Measurements from ENCODE around the gene TNFRSF9. TPM values are rescaled to one million over a fixed set of nuclear protein-coding genes. Genes with fewer than 3 reads are reported as not detected.
"Not testable (repeated sequence)": the region's sequence is repeated elsewhere in the genome, so short reads cannot be mapped to it uniquely, and the experiment has no call there.

Gene TNFRSF9
- total and polyA plus RNA-seq, 9 of the 15 experiments (the other 6 are each of a cell fraction or from before 2014, with no cell fraction given) = 0.04 to 0.29 (median 0.08) TPM; not detected in 1

DNA sequence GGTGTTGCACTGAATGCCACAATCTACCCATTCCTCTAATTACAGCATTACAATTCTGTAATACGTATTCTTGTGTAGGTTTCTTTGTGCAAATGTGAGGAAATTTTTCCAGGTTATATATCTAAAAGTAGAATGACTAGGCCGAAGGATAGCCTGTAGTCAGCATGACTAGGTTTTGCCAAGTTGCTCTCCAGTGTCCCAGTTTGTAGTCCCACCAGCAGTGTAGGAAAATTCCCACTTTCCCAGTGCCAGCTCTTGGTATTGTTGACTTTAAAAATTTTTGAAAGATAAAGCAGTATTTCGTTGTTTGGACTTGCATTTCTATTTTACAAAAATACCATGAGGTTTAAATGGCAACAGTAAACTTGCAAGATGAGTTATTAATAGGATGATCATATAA lies 23.8 kb upstream of the TNFRSF9 start:
- POLR2A ChIA-PET = no interaction called here
- BruUV-seq (replicated peaks) = no TSS peak
- intact Hi-C loops (cut with micrococcal nuclease) = no loop called here

GRCh38 chr1:7963841-7964240 lies 23.2 kb upstream of the TNFRSF9 start:
- H3K36me3 ChIP-seq (ENCODE audit: control insufficient read depth, insufficient read depth, low read length) = peaks cover 61% of the 10 kb centered on the region
- peaks cover 14 to 15% of the 10 kb centered on the region in 2 experiments; a peak in 2 of 5 replicates for H3K4me1 ChIP-seq (replicated peaks in 1 of 2; ENCODE audit: control insufficient read depth in 2 of 2, insufficient read depth in 2 of 2, low read length in 2 of 2)
- H3K27me3 ChIP-seq (ENCODE audit: control insufficient read depth in 2 of 2, insufficient read depth in 2 of 2, low read length in 2 of 2); H3K27ac ChIP-seq (ENCODE audit: extremely low read depth, low read depth, low read length); H2AFZ ChIP-seq (ENCODE audit: low read depth, low read length); H3K9me1 ChIP-seq (ENCODE audit: control insufficient read depth, insufficient read depth, low read length); ATAC-seq; H3K9me3 ChIP-seq (replicated peaks; ENCODE audit: control insufficient read depth, insufficient read depth, low read depth, low read length); in situ Hi-C loops (cut with MboI); intact Hi-C loops (cut with micrococcal nuclease); BruUV-seq (replicated peaks); H3K9ac ChIP-seq (ENCODE audit: insufficient read depth in 1 of 2, low read depth in 2 of 2, low read length in 2 of 2); CTCF ChIA-PET (ENCODE audit: low intra/inter-chr PET ratio); H3K4me2 ChIP-seq (ENCODE audit: insufficient read depth, low read length); H4K20me1 ChIP-seq (replicated peaks; ENCODE audit: control insufficient read depth, insufficient read depth, low read length); DNase-seq (ENCODE audit: extremely low read depth in 1 of 4, low spot score in 3 of 4); H3K4me3 ChIP-seq; FAIRE-seq: not testable (repeated sequence)
- POLR2A ChIA-PET = interaction anchor here (0.6 to 0.7 kb wide), 2 partner anchors 10 to 12 kb away, joined by 3 to 4 read pairs; no protein-coding TSS in a partner anchor
- 0 out of 2 replicates have a peak, but pooled peaks have one; percentile 34 for TF ChIP-seq EGR1 (conservative IDR thresholded peaks at IDR 0.05)
- 84% methylated on average over 7 of the region's 7 CpGs for WGBS (ENCODE audit: insufficient coverage, low coverage, missing lambda C conversion rate)
- peaks cover 76% of the 10 kb centered on the region for H3K79me2 ChIP-seq (ENCODE audit: control insufficient read depth, insufficient read depth, low read length)

More for the DNA sequence above, 23.8 kb upstream of the TNFRSF9 start:
- Histone ChIP-seq H3K27me3 (ENCODE audit: control insufficient read depth in 2 of 2, insufficient read depth in 2 of 2, low read length in 2 of 2) (no peaks in the 10 kb centered on the region), H2AFZ (ENCODE audit: low read depth, low read length) (no peak overlapping the region), H3K36me3 (ENCODE audit: control insufficient read depth, insufficient read depth, low read length) (peaks cover 67% of the 10 kb centered on the region), H3K4me3 (no peak overlapping the region), H3K79me2 (ENCODE audit: control insufficient read depth, insufficient read depth, low read length) (peaks cover 79% of the 10 kb centered on the region), H3K9me1 (ENCODE audit: control insufficient read depth, insufficient read depth, low read length) (no peaks in the 10 kb centered on the region), H3K4me2 (ENCODE audit: insufficient read depth, low read length) (no peak overlapping the region), H4K20me1 (replicated peaks; ENCODE audit: control insufficient read depth, insufficient read depth, low read length) (no peaks in the 10 kb centered on the region), H3K27ac (ENCODE audit: extremely low read depth, low read depth, low read length) (no peak overlapping the region), H3K9ac (ENCODE audit: insufficient read depth in 1 of 2, low read depth in 2 of 2, low read length in 2 of 2) (no peak overlapping the region), H3K9me3 (replicated peaks; ENCODE audit: control insufficient read depth, insufficient read depth, low read depth, low read length) (no peaks in the 10 kb centered on the region), H3K4me1 (replicated peaks in 1 of 2; ENCODE audit: control insufficient read depth in 2 of 2, insufficient read depth in 2 of 2, low read length in 2 of 2) (peaks cover 14 to 15% of the 10 kb centered on the region in 2 experiments; a peak in 2 of 5 replicates)
- 98% methylated on average over 3 of the region's 3 CpGs for WGBS (ENCODE audit: insufficient coverage, low coverage, missing lambda C conversion rate)
- in situ Hi-C loops (cut with MboI) = no loop called here
- no peak for ATAC-seq
- no peak for TF ChIP-seq ATF7 (IDR thresholded peaks at IDR 0.05)
- TF ChIP-seq ZNF311 (CRISPR knock-in tag; IDR thresholded peaks at IDR 0.05) = no peak
- TF ChIP-seq NUFIP1 (IDR thresholded peaks at IDR 0.05; ENCODE audit: partially characterized antibody) = no peak
- no peak for TF ChIP-seq JUNB (CRISPR knock-in tag; conservative IDR thresholded peaks at IDR 0.05)
- DNase-seq (ENCODE audit: extremely low read depth in 1 of 4, low spot score in 3 of 4) = no peak
- no peak for FAIRE-seq
- CTCF ChIA-PET (ENCODE audit: low intra/inter-chr PET ratio) = no interaction called here

DNA sequence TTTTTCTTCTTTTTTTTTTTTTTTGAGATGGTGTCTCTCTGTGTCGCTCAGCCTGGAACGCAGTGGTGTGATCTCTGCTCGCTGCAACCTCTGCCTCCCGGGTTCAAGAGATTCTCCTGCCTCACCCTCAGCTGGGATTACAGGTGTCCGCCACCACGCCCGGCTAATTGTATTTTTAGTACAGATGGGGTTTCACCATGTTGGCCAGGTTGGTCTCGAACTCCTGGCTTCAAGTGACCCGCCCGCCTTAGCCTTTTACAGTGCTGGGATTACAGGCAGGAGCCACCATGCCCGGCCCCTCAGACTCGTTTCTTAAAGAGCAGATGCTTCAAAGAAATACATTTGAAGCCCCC lies 22.7 kb upstream of the TNFRSF9 start:
- H3K27ac ChIP-seq (ENCODE audit: extremely low read depth, low read depth, low read length); H2AFZ ChIP-seq (ENCODE audit: low read depth, low read length); CTCF ChIA-PET (ENCODE audit: low intra/inter-chr PET ratio); H3K9ac ChIP-seq (ENCODE audit: insufficient read depth in 1 of 2, low read depth in 2 of 2, low read length in 2 of 2); in situ Hi-C loops (cut with MboI); H3K9me3 ChIP-seq (replicated peaks; ENCODE audit: control insufficient read depth, insufficient read depth, low read depth, low read length); BruUV-seq (replicated peaks); H3K9me1 ChIP-seq (ENCODE audit: control insufficient read depth, insufficient read depth, low read length); DNase-seq (ENCODE audit: extremely low read depth in 1 of 4, low spot score in 3 of 4); H3K4me2 ChIP-seq (ENCODE audit: insufficient read depth, low read length); H3K4me3 ChIP-seq; FAIRE-seq; H4K20me1 ChIP-seq (replicated peaks; ENCODE audit: control insufficient read depth, insufficient read depth, low read length); intact Hi-C loops (cut with micrococcal nuclease); H3K27me3 ChIP-seq (ENCODE audit: control insufficient read depth in 2 of 2, insufficient read depth in 2 of 2, low read length in 2 of 2); ATAC-seq: not testable (repeated sequence)
- POLR2A ChIA-PET = interaction anchor here (0.6 to 0.7 kb wide), 2 partner anchors 10 to 12 kb away, joined by 3 to 4 read pairs; no protein-coding TSS in a partner anchor
- peaks cover 14 to 15% of the 10 kb centered on the region in 2 experiments; a peak in 2 of 5 replicates for H3K4me1 ChIP-seq (replicated peaks in 1 of 2; ENCODE audit: control insufficient read depth in 2 of 2, insufficient read depth in 2 of 2, low read length in 2 of 2)
- 97% methylated on average over 11 of the region's 12 CpGs for WGBS (ENCODE audit: insufficient coverage, low coverage, missing lambda C conversion rate)
- H3K36me3 ChIP-seq (ENCODE audit: control insufficient read depth, insufficient read depth, low read length) = peaks cover 56% of the 10 kb centered on the region
- peaks cover 74% of the 10 kb centered on the region for H3K79me2 ChIP-seq (ENCODE audit: control insufficient read depth, insufficient read depth, low read length)

Measured in K562 (cell line).